ENCODE results near the gene EPSTI1. TPM values are rescaled to one million over a fixed set of nuclear protein-coding genes. Genes with fewer than 3 reads are reported as not detected.

The EPSTI1 gene
- polyA plus RNA-seq, 1 donor from 2014 or later = not detected

GRCh38 chr13:42894765-42895243, 97.2 kb downstream of the EPSTI1 start:
- Histone ChIP-seq H3K36me3 (ENCODE audit: insufficient read depth, low read length) (no peaks in the 10 kb centered on the region), H3K27ac (ENCODE audit: low read length) (no peak overlapping the region), H3K27me3 (ENCODE audit: insufficient read depth, low read depth, low read length) (no peaks in the 10 kb centered on the region), H3F3A (ENCODE audit: insufficient read depth, low read length, poor library complexity, severe bottlenecking) (no peaks in the 10 kb centered on the region), H3K79me2 (replicated peaks; ENCODE audit: insufficient read depth, low read length) (no peaks in the 10 kb centered on the region), H3K9me3 (ENCODE audit: low read length) (no peaks in the 10 kb centered on the region), H3K4me2 (ENCODE audit: low read length) (no peak overlapping the region), H3K4me3 (ENCODE audit: low read length) (no peak overlapping the region), H2AFZ (ENCODE audit: low read depth, low read length) (no peak overlapping the region), H3K9me2 (ENCODE audit: insufficient read depth, low read length) (no peaks in the 10 kb centered on the region), H4K20me1 (ENCODE audit: insufficient read depth) (no peaks in the 10 kb centered on the region), H3K9ac (ENCODE audit: low read length) (no peak overlapping the region)
- no peak for TF ChIP-seq SMC3 (conservative IDR thresholded peaks at IDR 0.05; ENCODE audit: poor library complexity)

- Histone ChIP-seq H3K9ac (ENCODE audit: low read length) (no peak overlapping the region), H3K36me3 (ENCODE audit: insufficient read depth, low read length) (no peaks in the 10 kb centered on the region), H3K4me3 (ENCODE audit: low read length) (no peak overlapping the region), H3K9me2 (ENCODE audit: insufficient read depth, low read length) (no peaks in the 10 kb centered on the region), H2AFZ (ENCODE audit: low read depth, low read length) (no peak overlapping the region), H4K20me1 (ENCODE audit: insufficient read depth) (no peaks in the 10 kb centered on the region), H3K9me3 (ENCODE audit: low read length) (no peaks in the 10 kb centered on the region), H3K4me2 (ENCODE audit: low read length) (no peak overlapping the region), H3K79me2 (replicated peaks; ENCODE audit: insufficient read depth, low read length) (no peaks in the 10 kb centered on the region), H3F3A (ENCODE audit: insufficient read depth, low read length, poor library complexity, severe bottlenecking) (no peaks in the 10 kb centered on the region), H3K27ac (ENCODE audit: low read length) (no peak overlapping the region), H3K27me3 (ENCODE audit: insufficient read depth, low read depth, low read length) (no peaks in the 10 kb centered on the region)
- TF ChIP-seq EP300 (conservative IDR thresholded peaks at IDR 0.05; ENCODE audit: poor library complexity, severe bottlenecking) (no peak), POLR2AphosphoS5 (IDR thresholded peaks at IDR 0.05) (no peak), CTCF (IDR thresholded peaks at IDR 0.05; ENCODE audit: poor library complexity, severe bottlenecking) (no peak), MXI1 (conservative IDR thresholded peaks at IDR 0.05; ENCODE audit: poor library complexity, severe bottlenecking) (no peak), EZH2 (IDR thresholded peaks at IDR 0.05; ENCODE audit: borderline replicate concordance, insufficient read depth, low read length, poor library complexity, severe bottlenecking) (no peak), TAF1 (IDR thresholded peaks at IDR 0.05; ENCODE audit: low read depth) (no peak), RAD21 (conservative IDR thresholded peaks at IDR 0.05) (no peak), SMC3 (conservative IDR thresholded peaks at IDR 0.05; ENCODE audit: poor library complexity) (no peak)
- TF ChIP-seq, protein P1, sequence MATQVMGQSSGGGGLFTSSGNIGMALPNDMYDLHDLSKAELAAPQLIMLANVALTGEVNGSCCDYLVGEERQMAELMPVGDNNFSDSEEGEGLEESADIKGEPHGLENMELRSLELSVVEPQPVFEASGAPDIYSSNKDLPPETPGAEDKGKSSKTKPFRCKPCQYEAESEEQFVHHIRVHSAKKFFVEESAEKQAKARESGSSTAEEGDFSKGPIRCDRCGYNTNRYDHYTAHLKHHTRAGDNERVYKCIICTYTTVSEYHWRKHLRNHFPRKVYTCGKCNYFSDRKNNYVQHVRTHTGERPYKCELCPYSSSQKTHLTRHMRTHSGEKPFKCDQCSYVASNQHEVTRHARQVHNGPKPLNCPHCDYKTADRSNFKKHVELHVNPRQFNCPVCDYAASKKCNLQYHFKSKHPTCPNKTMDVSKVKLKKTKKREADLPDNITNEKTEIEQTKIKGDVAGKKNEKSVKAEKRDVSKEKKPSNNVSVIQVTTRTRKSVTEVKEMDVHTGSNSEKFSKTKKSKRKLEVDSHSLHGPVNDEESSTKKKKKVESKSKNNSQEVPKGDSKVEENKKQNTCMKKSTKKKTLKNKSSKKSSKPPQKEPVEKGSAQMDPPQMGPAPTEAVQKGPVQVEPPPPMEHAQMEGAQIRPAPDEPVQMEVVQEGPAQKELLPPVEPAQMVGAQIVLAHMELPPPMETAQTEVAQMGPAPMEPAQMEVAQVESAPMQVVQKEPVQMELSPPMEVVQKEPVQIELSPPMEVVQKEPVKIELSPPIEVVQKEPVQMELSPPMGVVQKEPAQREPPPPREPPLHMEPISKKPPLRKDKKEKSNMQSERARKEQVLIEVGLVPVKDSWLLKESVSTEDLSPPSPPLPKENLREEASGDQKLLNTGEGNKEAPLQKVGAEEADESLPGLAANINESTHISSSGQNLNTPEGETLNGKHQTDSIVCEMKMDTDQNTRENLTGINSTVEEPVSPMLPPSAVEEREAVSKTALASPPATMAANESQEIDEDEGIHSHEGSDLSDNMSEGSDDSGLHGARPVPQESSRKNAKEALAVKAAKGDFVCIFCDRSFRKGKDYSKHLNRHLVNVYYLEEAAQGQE (IDR thresholded peaks at IDR 0.05; ENCODE audit: borderline replicate concordance) = no peak
Measured at GRCh38 chr13:42893214-42893671, 98.8 kb downstream of the EPSTI1 start.

GRCh38 chr13:42892760-42893159, 99.3 kb downstream of the EPSTI1 start:
- H3F3A ChIP-seq (ENCODE audit: insufficient read depth, low read length, poor library complexity, severe bottlenecking) = no peaks in the 10 kb centered on the region
- H3K4me2 ChIP-seq (ENCODE audit: low read length) = no peak overlapping the region
- no peaks in the 10 kb centered on the region for H3K9me3 ChIP-seq (ENCODE audit: low read length)
- H3K27me3 ChIP-seq (ENCODE audit: insufficient read depth, low read depth, low read length) = no peaks in the 10 kb centered on the region
- H3K79me2 ChIP-seq (replicated peaks; ENCODE audit: insufficient read depth, low read length) = no peaks in the 10 kb centered on the region
- H4K20me1 ChIP-seq (ENCODE audit: insufficient read depth) = no peaks in the 10 kb centered on the region
- H3K9ac ChIP-seq (ENCODE audit: low read length) = no peak overlapping the region
- TF ChIP-seq POLR2AphosphoS5 (IDR thresholded peaks at IDR 0.05) = no peak
- no peak for TF ChIP-seq EZH2 (IDR thresholded peaks at IDR 0.05; ENCODE audit: borderline replicate concordance, insufficient read depth, low read length, poor library complexity, severe bottlenecking)
- TF ChIP-seq MXI1 (conservative IDR thresholded peaks at IDR 0.05; ENCODE audit: poor library complexity, severe bottlenecking) = no peak
- no peak overlapping the region for H3K4me3 ChIP-seq (ENCODE audit: low read length)
- H3K27ac ChIP-seq (ENCODE audit: low read length) = no peak overlapping the region
- no peaks in the 10 kb centered on the region for H3K9me2 ChIP-seq (ENCODE audit: insufficient read depth, low read length)
- no peak overlapping the region for H2AFZ ChIP-seq (ENCODE audit: low read depth, low read length)
- no peaks in the 10 kb centered on the region for H3K36me3 ChIP-seq (ENCODE audit: insufficient read depth, low read length)
